GM19238 (cell line): ENCODE results near the gene SLC4A1.

Experiments
- DNase-seq: peaks from one replicate; pipeline ENCODE4 v3.0.0; 2011; ENCODE audit warnings: low spot score; ENCODE audit not compliant: insufficient read length

The SLC4A1 gene

GRCh38 chr17:44284024-44284400 lies 16.1 kb upstream of the SLC4A1 start:
- no peak for DNase-seq

- DNase-seq = no peak
Measured at GRCh38 chr17:44283344-44284023, 15.5 kb upstream of the SLC4A1 start.

- DNase-seq = no peak
Measured at GRCh38 chr17:44282264-44282663, 14.3 kb upstream of the SLC4A1 start.

- DNase-seq = no peak
Measured at GRCh38 chr17:44281570-44281969, 13.6 kb upstream of the SLC4A1 start.

GRCh38 chr17:44280392-44280937 lies 12.5 kb upstream of the SLC4A1 start:
- no peak for DNase-seq

GRCh38 chr17:44279666-44280391 lies 11.9 kb upstream of the SLC4A1 start:
- DNase-seq = peak; percentile 67

GRCh38 chr17:44279346-44279665 lies 11.4 kb upstream of the SLC4A1 start:
- DNase-seq = no peak

GRCh38 chr17:44277976-44278375 lies 10.0 kb upstream of the SLC4A1 start:
- DNase-seq = no peak

GRCh38 chr17:44273607-44274006 lies 5.7 kb upstream of the SLC4A1 start:
- no peak for DNase-seq

- DNase-seq = no peak
Measured at GRCh38 chr17:44272954-44273353, 5.0 kb upstream of the SLC4A1 start.

- no peak for DNase-seq
Measured at GRCh38 chr17:44272321-44272951, 4.5 kb upstream of the SLC4A1 start.

GRCh38 chr17:44269535-44270240 lies 1.8 kb upstream of the SLC4A1 start:
- DNase-seq = no peak

GRCh38 chr17:44268709-44269534 lies 987 bp upstream of the SLC4A1 start:
- no peak for DNase-seq

GRCh38 chr17:44267165-44267455 lies 825 bp downstream of the SLC4A1 start:
- DNase-seq = no peak

- no peak for DNase-seq
Measured at GRCh38 chr17:44266402-44267164, 1.4 kb downstream of the SLC4A1 start.

GRCh38 chr17:44263345-44263902 lies 4.5 kb downstream of the SLC4A1 start:
- no peak for DNase-seq

GRCh38 chr17:44262654-44263225 lies 5.2 kb downstream of the SLC4A1 start:
- DNase-seq = no peak

GRCh38 chr17:44260296-44260695 lies 7.6 kb downstream of the SLC4A1 start:
- DNase-seq = no peak

- DNase-seq = no peak
Measured at GRCh38 chr17:44258811-44259351, 9.1 kb downstream of the SLC4A1 start.
